ENCODE results near the gene OSBP2. TPM values are rescaled to one million over a fixed set of nuclear protein-coding genes. Genes with fewer than 3 reads are reported as not detected.

OSBP2 gene
- total and polyA plus RNA-seq, 4 donors: 1.1 to 12.3 (median 2.6) TPM

DNA sequence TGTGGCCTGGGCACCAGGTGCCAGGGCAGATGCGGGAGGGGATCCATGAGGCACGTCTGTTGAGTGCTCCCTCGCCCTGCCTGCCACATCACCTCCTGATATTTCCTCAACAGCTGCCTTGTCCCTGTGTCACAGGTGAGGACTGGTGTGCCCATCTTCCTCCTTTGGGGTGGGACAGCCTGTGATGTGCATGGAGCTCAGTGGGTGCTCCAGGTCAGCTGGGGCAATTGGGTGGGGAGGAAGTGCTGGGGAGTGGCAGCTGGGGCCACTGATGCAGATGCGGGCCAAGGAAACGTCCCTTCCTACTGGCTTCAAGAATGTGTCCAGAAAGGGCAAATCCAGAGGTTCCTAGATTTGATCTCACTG, 190.3 kb downstream of the OSBP2 start:
- 89% methylated on average over 5 of the region's 5 CpGs for WGBS, 2 donors
- Histone ChIP-seq H3K9ac (ENCODE audit: insufficient read depth in 1 of 2, low read length in 2 of 2) (no peak overlapping the region), H3K4me3 (no peak overlapping the region), H3K27ac (ENCODE audit: low read depth in 1 of 2, low read length in 1 of 2) (no peak overlapping the region), H3K27me3 (ENCODE audit: control insufficient read depth in 3 of 3, insufficient read depth in 3 of 3, low read length in 2 of 3) (no peaks in the 10 kb centered on the region), H3K4me1 (ENCODE audit: control insufficient read depth in 5 of 5, insufficient read depth in 5 of 5, low read length in 5 of 5) (peaks cover 0 to 29% (median 15%) of the 10 kb centered on the region in 5 donors), H3K9me3 (ENCODE audit: control insufficient read depth in 4 of 4, insufficient read depth in 3 of 4, low read length in 3 of 4) (no peaks in the 10 kb centered on the region), H3K36me3 (ENCODE audit: control insufficient read depth in 4 of 4, insufficient read depth in 4 of 4, low read length in 4 of 4) (peaks cover 0 to 3% (median 2%) of the 10 kb centered on the region in 4 donors)
- ATAC-seq (ENCODE audit: insufficient read depth, low FRiP score): no peak
- TF ChIP-seq CTCF (IDR thresholded peaks at IDR 0.05; ENCODE audit: control extremely low read depth, extremely low read depth): no peak
- DNase-seq: no peak

- Histone ChIP-seq H3K27me3 (ENCODE audit: control insufficient read depth in 3 of 3, insufficient read depth in 3 of 3, low read length in 2 of 3) (no peaks in the 10 kb centered on the region), H3K4me1 (ENCODE audit: control insufficient read depth in 5 of 5, insufficient read depth in 5 of 5, low read length in 5 of 5) (peaks cover 0 to 23% (median 14%) of the 10 kb centered on the region in 5 donors), H3K36me3 (ENCODE audit: control insufficient read depth in 4 of 4, insufficient read depth in 4 of 4, low read length in 4 of 4) (peaks cover 0 to 6% (median 2%) of the 10 kb centered on the region in 4 donors), H3K9me3 (ENCODE audit: control insufficient read depth in 4 of 4, insufficient read depth in 3 of 4, low read length in 3 of 4) (no peaks in the 10 kb centered on the region), H3K9ac (ENCODE audit: insufficient read depth in 1 of 2, low read length in 2 of 2) (no peak overlapping the region), H3K4me3 (no peak overlapping the region), H3K27ac (ENCODE audit: low read depth in 1 of 2, low read length in 1 of 2) (no peak overlapping the region)
- 89 to 93% methylated on average over 9 of the region's 9 CpGs for WGBS, 2 donors
- no peak for TF ChIP-seq CTCF (IDR thresholded peaks at IDR 0.05; ENCODE audit: control extremely low read depth, extremely low read depth)
- ATAC-seq (ENCODE audit: insufficient read depth, low FRiP score) (no peak), DNase-seq (no peak)
Observed at GRCh38 chr22:30885591-30885990, 190.9 kb downstream of the OSBP2 start.

DNA sequence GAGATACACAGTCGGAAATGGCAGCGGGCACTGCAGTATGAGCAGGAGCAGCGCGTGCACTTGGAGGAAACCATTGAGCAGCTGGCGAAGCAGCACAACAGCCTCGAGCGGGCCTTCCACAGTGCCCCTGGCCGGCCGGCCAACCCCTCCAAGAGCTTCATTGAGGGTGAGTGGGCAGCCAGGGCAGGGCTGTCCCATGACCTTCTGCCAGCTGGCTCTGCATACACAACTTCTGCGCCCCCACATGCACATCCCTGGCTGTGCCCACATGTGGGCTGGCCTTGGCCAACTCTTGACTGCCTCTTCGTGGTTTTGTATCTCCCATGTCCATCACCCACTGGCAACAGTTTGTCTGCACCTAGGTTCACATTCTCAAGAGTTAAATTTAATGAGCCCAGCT, 192.8 kb downstream of the OSBP2 start:
- Histone ChIP-seq H3K4me3 (no peak overlapping the region), H3K36me3 (ENCODE audit: control insufficient read depth in 4 of 4, insufficient read depth in 4 of 4, low read length in 4 of 4) (peaks cover 0 to 18% (median 2%) of the 10 kb centered on the region in 4 donors), H3K9ac (ENCODE audit: insufficient read depth in 1 of 2, low read length in 2 of 2) (no peak overlapping the region), H3K27me3 (ENCODE audit: control insufficient read depth in 3 of 3, insufficient read depth in 3 of 3, low read length in 2 of 3) (no peaks in the 10 kb centered on the region), H3K9me3 (ENCODE audit: control insufficient read depth in 4 of 4, insufficient read depth in 3 of 4, low read length in 3 of 4) (no peaks in the 10 kb centered on the region), H3K4me1 (ENCODE audit: control insufficient read depth in 5 of 5, insufficient read depth in 5 of 5, low read length in 5 of 5) (peaks cover 0 to 8% (median 2%) of the 10 kb centered on the region in 5 donors), H3K27ac (ENCODE audit: low read depth in 1 of 2, low read length in 1 of 2) (no peak overlapping the region)
- ATAC-seq (ENCODE audit: insufficient read depth, low FRiP score) (no peak), DNase-seq (no peak)
- no peak for TF ChIP-seq CTCF (IDR thresholded peaks at IDR 0.05; ENCODE audit: control extremely low read depth, extremely low read depth)
- WGBS, 2 donors: 95 to 98% methylated on average over 11 of the region's 11 CpGs

DNA sequence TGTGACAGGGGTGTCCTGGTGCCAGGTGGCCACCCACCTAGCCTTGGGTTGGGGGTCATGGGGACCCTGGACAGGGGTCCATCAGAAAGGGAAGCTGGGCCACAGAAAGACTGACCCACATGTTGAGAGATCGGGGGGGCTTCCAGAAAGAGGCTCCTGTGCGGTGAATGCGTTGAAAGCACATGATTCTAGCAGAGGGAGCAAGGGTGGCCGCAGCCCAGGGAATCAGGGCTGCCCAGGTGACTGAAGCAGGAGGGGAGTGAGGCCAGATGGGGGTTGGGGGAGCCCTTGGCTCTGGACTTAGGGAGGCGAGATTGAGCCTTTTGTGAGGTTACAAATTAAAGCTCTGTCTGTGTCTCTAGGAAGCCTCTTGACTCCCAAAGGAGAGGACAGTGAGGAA, 193.2 kb downstream of the OSBP2 start:
- ATAC-seq (ENCODE audit: insufficient read depth, low FRiP score): no peak
- WGBS, 2 donors: 96% methylated on average over 5 of the region's 5 CpGs
- H3K36me3 ChIP-seq (ENCODE audit: control insufficient read depth in 4 of 4, insufficient read depth in 4 of 4, low read length in 4 of 4): peaks cover 0 to 20% (median 4%) of the 10 kb centered on the region in 4 donors

More for the DNA sequence above, 193.2 kb downstream of the OSBP2 start:
- Histone ChIP-seq H3K9me3 (ENCODE audit: control insufficient read depth in 4 of 4, insufficient read depth in 3 of 4, low read length in 3 of 4) (no peaks in the 10 kb centered on the region), H3K27me3 (ENCODE audit: control insufficient read depth in 3 of 3, insufficient read depth in 3 of 3, low read length in 2 of 3) (no peaks in the 10 kb centered on the region), H3K4me1 (ENCODE audit: control insufficient read depth in 5 of 5, insufficient read depth in 5 of 5, low read length in 5 of 5) (peaks cover 0 to 6% (median 0%) of the 10 kb centered on the region in 5 donors), H3K27ac (ENCODE audit: low read depth in 1 of 2, low read length in 1 of 2) (no peak overlapping the region), H3K4me3 (no peak overlapping the region), H3K9ac (ENCODE audit: insufficient read depth in 1 of 2, low read length in 2 of 2) (no peak overlapping the region)
- TF ChIP-seq CTCF (IDR thresholded peaks at IDR 0.05; ENCODE audit: control extremely low read depth, extremely low read depth): no peak
- DNase-seq: no peak

Measured in lung (tissue), 12 donors.